CD14-positive monocyte (primary cell): ENCODE results near the gene MRO. TPM values are rescaled to one million over a fixed set of nuclear protein-coding genes. Genes with fewer than 3 reads are reported as not detected.

Source experiments
- DNase-seq, 3 donors: peaks; one replicate each; pipeline ENCODE4 v3.0.0-alpha.2; 2011 to 2022
- H2AFZ ChIP-seq: 2 replicates; pipeline ENCODE4 v1.6.0; 2012; ENCODE audit warnings: mild to moderate bottlenecking, low read depth, low read length, inconsistent platforms; ENCODE audit not compliant: insufficient read depth, poor library complexity, severe bottlenecking
- H3K27ac ChIP-seq, 2 donors: 1 replicate in 1 of 2; 2 replicates in 1 of 2; pipeline ENCODE4 v1.5.1; 2012 to 2013; ENCODE audit warnings: low read length in 2 of 2, control low read depth in 1 of 2, inconsistent platforms in 1 of 2, low read depth in 1 of 2, mild to moderate bottlenecking in 1 of 2
- H3K27me3 ChIP-seq, 2 donors: one replicate each; pipeline versions ENCODE4 v1.6.0 to v1.6.1; 2011 to 2013; ENCODE audit warnings: low read length in 2 of 2; ENCODE audit not compliant: control insufficient read depth in 2 of 2, insufficient read depth in 2 of 2
- H3K36me3 ChIP-seq, 2 donors: replicated peaks in 1 of 2; 1 replicate in 1 of 2; 2 replicates in 1 of 2; pipeline versions ENCODE4 v1.5.1 to v1.6.1; 2012 to 2013; ENCODE audit warnings: low read length in 2 of 2, control low read depth in 1 of 2, inconsistent platforms in 1 of 2, mild to moderate bottlenecking in 1 of 2; ENCODE audit not compliant: insufficient read depth in 2 of 2, control insufficient read depth in 1 of 2
- H3K4me1 ChIP-seq, 2 donors: 1 replicate in 1 of 2; 2 replicates in 1 of 2; pipeline versions ENCODE4 v1.5.1 to v1.6.1; 2012 to 2013; ENCODE audit warnings: low read length in 2 of 2, control low read depth in 1 of 2, inconsistent platforms in 1 of 2, mild to moderate bottlenecking in 1 of 2, moderate library complexity in 1 of 2; ENCODE audit not compliant: insufficient read depth in 2 of 2, control insufficient read depth in 1 of 2
- H3K4me2 ChIP-seq: replicated peaks from 2 replicates; pipeline ENCODE3; 2012; ENCODE audit warnings: low read length, moderate library complexity, mild to moderate bottlenecking; ENCODE audit not compliant: poor library complexity, severe bottlenecking; ENCODE audit errors: extremely low read depth
- H3K4me3 ChIP-seq, 3 experiments: fragments of 200-600 bp in 1 of 3; sonication (generic) in 1 of 3; replicated peaks in 1 of 3; 1 replicate in 2 of 3; 2 replicates in 1 of 3; pipeline ENCODE4 v1.5.1; 2011 to 2013; ENCODE audit warnings: low read length in 3 of 3, mild to moderate bottlenecking in 3 of 3, control low read depth in 2 of 3, low read depth in 2 of 3, inconsistent platforms in 1 of 3, moderate library complexity in 1 of 3
- H3K79me2 ChIP-seq: 2 replicates; pipeline ENCODE4 v1.6.0; 2012; ENCODE audit warnings: mild to moderate bottlenecking, control low read depth, inconsistent platforms, low read length, moderate library complexity; ENCODE audit not compliant: insufficient read depth
- H3K9ac ChIP-seq: 2 replicates; pipeline ENCODE4 v1.6.0; 2017; ENCODE audit warnings: low read length, mild to moderate bottlenecking; ENCODE audit not compliant: insufficient read depth, poor library complexity, severe bottlenecking
- H3K9me3 ChIP-seq, 2 donors: replicated peaks in 1 of 2; 1 replicate in 1 of 2; 2 replicates in 1 of 2; pipeline versions ENCODE4 v1.5.1 to v1.6.1; 2012 to 2013; ENCODE audit warnings: low read length in 2 of 2, control low read depth in 1 of 2; ENCODE audit not compliant: control insufficient read depth in 1 of 2, insufficient read depth in 1 of 2
- H4K20me1 ChIP-seq: 2 replicates; pipeline ENCODE4 v1.6.0; 2012; ENCODE audit warnings: mild to moderate bottlenecking, low read length, control low read depth, moderate library complexity; ENCODE audit not compliant: insufficient read depth
- H3K27ac Mint-ChIP-seq, 7 donors: one replicate each; pipeline ENCODE4 v1.8.0; 2020; ENCODE audit warnings: mild to moderate bottlenecking in 7 of 7, mixed read lengths in 7 of 7, moderate library complexity in 6 of 7, inconsistent platforms in 2 of 7
- H3K27me3 Mint-ChIP-seq, 3 donors: one replicate each; pipeline ENCODE4 v1.8.0; 2021 to 2022; ENCODE audit warnings: low read depth in 3 of 3, mild to moderate bottlenecking in 3 of 3, mixed read lengths in 3 of 3, moderate library complexity in 3 of 3, inconsistent platforms in 1 of 3
- H3K36me3 Mint-ChIP-seq, 2 donors: one replicate each; pipeline ENCODE4 v1.8.0; 2020; ENCODE audit warnings: mixed read lengths in 2 of 2, inconsistent platforms in 1 of 2, mild to moderate bottlenecking in 1 of 2
- H3K4me1 Mint-ChIP-seq: one replicate; pipeline ENCODE4 v1.8.0; 2020; ENCODE audit warnings: mild to moderate bottlenecking, mixed read lengths
- H3K4me3 Mint-ChIP-seq, 2 donors: one replicate each; pipeline ENCODE4 v1.8.0; 2020; ENCODE audit warnings: mild to moderate bottlenecking in 2 of 2, mixed read lengths in 2 of 2, moderate library complexity in 1 of 2
- H3K9me3 Mint-ChIP-seq, 7 donors: one replicate each; pipeline ENCODE4 v1.8.0; 2020 to 2022; ENCODE audit warnings: mixed read lengths in 7 of 7, mild to moderate bottlenecking in 6 of 7, moderate library complexity in 6 of 7, inconsistent platforms in 2 of 7
- WGBS: methylation state at CpG from one replicate; pipeline ENCODE4 v1.1.5; 2013; ENCODE audit warnings: missing lambda C conversion rate; ENCODE audit not compliant: insufficient coverage; 5-methylcytosine and 5-hydroxymethylcytosine counted together
- intact Hi-C, 2 donors: fragments of 100-400 bp; cut with micrococcal nuclease; formaldehyde crosslinking; loops; one replicate each; pipeline versions ENCODE4 v1.15.0 to v1.15.1; 2023
- polyA plus RNA-seq, 3 donors: library from polyadenylated mRNA; depleted of rRNA in 1 of 3; unstranded in 2 of 3; stranded (reverse) in 1 of 3; fragments of 300-500 nt in 2 of 3; fragments of >200 nt in 1 of 3; fragmentation: Illumina TruSeq in 2 of 3; gene quantifications; 1 replicate in 2 of 3; 2 replicates in 1 of 3; pipeline ENCODE4 v1.2.3, GENCODE V29; 2012 to 2021
- TF ChIP-seq, protein P1 (sequence below): fragments of 200-600 bp; IDR thresholded peaks from one replicate; pipeline ENCODE4 v1.8.0; 2022; ENCODE audit warnings: antibody characterized with exemption, mild to moderate bottlenecking

Gene MRO
- polyA plus RNA-seq, 3 donors: 0.01 TPM; not detected in 2

DNA sequence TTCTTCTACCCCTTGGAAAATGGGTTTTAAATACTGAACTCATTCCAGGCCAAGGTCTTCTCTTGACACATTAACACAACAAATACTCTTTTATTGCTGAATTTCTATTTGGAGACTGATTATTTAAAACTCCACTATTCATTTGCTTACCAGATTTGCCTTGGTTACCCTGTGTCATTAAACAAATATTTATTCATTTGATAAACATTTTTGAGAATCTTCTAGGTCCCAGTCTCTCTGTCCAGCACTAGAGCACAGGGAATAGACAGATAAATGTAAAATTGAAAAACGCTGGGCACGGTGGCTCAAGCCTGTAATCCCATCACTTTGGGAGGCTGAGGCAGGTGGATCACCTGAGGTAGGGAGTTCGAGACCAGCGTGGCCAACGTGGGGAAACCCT lies 9.8 kb upstream of the MRO start:
- Mint-ChIP-seq H3K9me3 (no peaks in the 10 kb centered on the region), H3K4me3 (no peak overlapping the region), H3K36me3 (no peaks in the 10 kb centered on the region), H3K27ac (peak overlapping the region in 6 of 7 donors; percentile 42 to 95 (median 91)), H3K4me1 (peaks cover 25% of the 10 kb centered on the region), H3K27me3 (peaks cover 0 to 2% (median 2%) of the 10 kb centered on the region in 3 donors)
- Histone ChIP-seq H3K9ac (no peak overlapping the region), H2AFZ (peak overlapping the region; percentile 61), H3K27me3 (no peaks in the 10 kb centered on the region), H3K9me3 (no peaks in the 10 kb centered on the region), H3K27ac (peak overlapping the region; percentile 81 to 82), H3K4me2 (no peak overlapping the region), H3K79me2 (no peaks in the 10 kb centered on the region), H3K4me1 (peaks cover 17% of the 10 kb centered on the region in 2 donors), H3K4me3 (no peak overlapping the region), H3K36me3 (no peaks in the 10 kb centered on the region), H4K20me1 (no peaks in the 10 kb centered on the region)
- no CpG with 5 or more reads among the region's 5 CpGs for WGBS
- intact Hi-C loops: no loop called here
- TF ChIP-seq, protein P1, sequence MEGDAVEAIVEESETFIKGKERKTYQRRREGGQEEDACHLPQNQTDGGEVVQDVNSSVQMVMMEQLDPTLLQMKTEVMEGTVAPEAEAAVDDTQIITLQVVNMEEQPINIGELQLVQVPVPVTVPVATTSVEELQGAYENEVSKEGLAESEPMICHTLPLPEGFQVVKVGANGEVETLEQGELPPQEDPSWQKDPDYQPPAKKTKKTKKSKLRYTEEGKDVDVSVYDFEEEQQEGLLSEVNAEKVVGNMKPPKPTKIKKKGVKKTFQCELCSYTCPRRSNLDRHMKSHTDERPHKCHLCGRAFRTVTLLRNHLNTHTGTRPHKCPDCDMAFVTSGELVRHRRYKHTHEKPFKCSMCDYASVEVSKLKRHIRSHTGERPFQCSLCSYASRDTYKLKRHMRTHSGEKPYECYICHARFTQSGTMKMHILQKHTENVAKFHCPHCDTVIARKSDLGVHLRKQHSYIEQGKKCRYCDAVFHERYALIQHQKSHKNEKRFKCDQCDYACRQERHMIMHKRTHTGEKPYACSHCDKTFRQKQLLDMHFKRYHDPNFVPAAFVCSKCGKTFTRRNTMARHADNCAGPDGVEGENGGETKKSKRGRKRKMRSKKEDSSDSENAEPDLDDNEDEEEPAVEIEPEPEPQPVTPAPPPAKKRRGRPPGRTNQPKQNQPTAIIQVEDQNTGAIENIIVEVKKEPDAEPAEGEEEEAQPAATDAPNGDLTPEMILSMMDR: no peak
- no peak for DNase-seq

DNA sequence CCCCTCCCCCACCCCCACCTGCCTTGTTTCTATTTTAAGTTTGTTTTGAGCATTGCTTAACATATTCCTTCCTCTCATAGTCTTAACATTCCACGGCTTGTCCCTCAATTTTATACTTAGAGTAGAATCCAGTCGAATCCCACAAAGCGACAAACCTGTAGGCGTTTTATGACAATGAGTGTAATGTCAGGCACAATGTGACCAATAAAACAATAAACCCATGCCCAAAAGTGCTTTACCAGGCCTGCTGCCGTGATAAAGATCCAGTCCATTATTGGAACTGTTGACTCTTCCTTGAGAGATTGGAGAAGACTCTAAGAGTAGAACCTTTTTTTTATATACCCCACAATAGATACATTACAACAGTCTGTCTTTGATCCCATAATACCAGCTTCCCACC lies 6.2 kb upstream of the MRO start:
- H3K9me3 Mint-ChIP-seq: no peaks in the 10 kb centered on the region
- Histone ChIP-seq H4K20me1 (no peaks in the 10 kb centered on the region), H3K27me3 (no peaks in the 10 kb centered on the region), H2AFZ (no peak overlapping the region), H3K27ac (no peak overlapping the region), H3K9ac (no peak overlapping the region), H3K4me3 (no peak overlapping the region), H3K79me2 (no peaks in the 10 kb centered on the region), H3K4me1 (peaks cover 18 to 22% of the 10 kb centered on the region in 2 donors), H3K9me3 (no peaks in the 10 kb centered on the region), H3K36me3 (no peaks in the 10 kb centered on the region), H3K4me2 (no peak overlapping the region)
- no peaks in the 10 kb centered on the region for H3K36me3 Mint-ChIP-seq
- no peak for DNase-seq
- peak overlapping the region in 1 of 7 donors; percentile 54 for H3K27ac Mint-ChIP-seq
- peaks cover 19% of the 10 kb centered on the region for H3K4me1 Mint-ChIP-seq
- no peak overlapping the region for H3K4me3 Mint-ChIP-seq
- no CpG with 5 or more reads among the region's 5 CpGs for WGBS
- intact Hi-C loops: no loop called here
- peaks cover 0 to 2% (median 0%) of the 10 kb centered on the region in 3 donors for H3K27me3 Mint-ChIP-seq
- TF ChIP-seq, protein P1: no peak
